CD4-positive, alpha-beta T cell treated with Interleukin-4 for 4 hours (primary cell): ENCODE data around the gene TLR6.
A peak's percentile ranks its signal among the peaks of the same experiment; 100 is the strongest.
"Not testable (repeated sequence)": the region's sequence is repeated elsewhere in the genome, so short reads cannot be mapped to it uniquely, and the experiment has no call there.

ENCODE experiments used
- DNase-seq: peaks from one replicate; pipeline ENCODE4 v3.0.0-alpha.2; 2020

The TLR6 gene

DNA sequence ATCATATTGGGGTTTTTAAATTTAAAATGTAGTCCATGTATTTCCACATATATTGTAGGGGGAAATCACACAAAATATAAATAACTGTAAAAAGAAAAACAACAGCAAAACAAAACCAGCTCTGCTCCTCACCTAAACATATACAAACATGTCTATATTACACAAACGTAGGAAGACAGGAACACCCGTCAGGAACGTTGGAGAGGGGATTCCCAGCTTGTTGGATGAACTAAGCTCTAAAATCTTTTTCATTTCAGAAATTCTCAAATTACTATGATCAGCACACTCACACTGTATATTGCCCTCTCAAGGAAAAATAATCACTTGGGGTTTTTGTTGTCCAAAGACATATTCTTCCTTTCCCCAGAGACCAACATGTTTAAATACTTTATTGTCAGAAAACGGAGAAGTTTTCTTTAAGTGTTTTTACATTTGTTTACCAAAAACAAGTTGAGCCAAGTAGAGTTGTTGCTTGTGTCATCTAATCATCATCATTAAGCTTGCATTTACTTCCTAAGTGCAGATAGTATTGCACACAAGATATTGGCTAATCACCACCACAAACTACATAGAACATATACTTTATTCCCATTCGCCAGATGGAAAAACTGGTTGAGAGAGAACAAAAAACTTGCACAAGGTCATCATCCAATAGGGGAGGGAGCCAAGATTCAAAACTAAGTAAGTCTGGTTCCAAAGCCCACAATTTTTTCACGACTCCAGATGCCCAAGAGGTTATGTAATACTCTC, 71.4 kb downstream of the TLR6 start:
- DNase-seq: no peak

DNA sequence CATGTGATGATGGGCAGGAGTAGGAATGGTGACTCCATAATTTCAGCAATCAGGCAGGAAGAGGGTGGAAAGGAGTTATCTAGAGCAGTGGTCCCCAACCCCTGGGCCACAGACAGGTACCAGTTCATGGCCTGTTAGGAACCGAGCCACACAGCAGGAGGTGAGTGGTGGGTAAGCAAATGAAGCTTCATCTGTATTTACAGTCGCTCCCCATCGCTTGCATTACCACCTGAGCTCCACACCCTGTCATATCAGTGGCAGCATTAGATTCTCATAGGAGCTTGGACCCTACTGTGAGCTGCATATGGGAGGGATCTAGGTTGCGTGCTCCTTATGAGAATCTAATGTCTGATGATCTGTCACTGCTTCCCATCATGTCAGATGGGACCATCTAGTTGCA, 72.5 kb downstream of the TLR6 start:
- DNase-seq: no peak

DNA sequence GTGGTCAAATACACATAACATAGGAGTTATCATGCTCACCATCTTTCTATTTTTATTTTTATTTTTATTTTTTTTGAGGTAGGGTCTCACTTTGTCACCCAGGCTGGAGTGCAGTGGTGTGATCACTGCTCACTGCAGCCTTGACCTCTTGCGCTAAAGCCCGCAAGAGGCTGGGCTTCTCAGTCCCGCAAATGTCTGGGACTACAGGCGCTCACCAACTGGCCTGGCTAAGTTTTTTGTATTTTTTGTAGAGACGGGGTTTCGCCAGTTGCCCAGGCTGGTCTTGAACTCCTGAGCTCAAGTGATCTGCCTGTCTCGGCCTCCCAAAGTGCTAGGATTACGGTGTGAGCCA, 73.5 kb downstream of the TLR6 start:
- no peak for DNase-seq

DNA sequence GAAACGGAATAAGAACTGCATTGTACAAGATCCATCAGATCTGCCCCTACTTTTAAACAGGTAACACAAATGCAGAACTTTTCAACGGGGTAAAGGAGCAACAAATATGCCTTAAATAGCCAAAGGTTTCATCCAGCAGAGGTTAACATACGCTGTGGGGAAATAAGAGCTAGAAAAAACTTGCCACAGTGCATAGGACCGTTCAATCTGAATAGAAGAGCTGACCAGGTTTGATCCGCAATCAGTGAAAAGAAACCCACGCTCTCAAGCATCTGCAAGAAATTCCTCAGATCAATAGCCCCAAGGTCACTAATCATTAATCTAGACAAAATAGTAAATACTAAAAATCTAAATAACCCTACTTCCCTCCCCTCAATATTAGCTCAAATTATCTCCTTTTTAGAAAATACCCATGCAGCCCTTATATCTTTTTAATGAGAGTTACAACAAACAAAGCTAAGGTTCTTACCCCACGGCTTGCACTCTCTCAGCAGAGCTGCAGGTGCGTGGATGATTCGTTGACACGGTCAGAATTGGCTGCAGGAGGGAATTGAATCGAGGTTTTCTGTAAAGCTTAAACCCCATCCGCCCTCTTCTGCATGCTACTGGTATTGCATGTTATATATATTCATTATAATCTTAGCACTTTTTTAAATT, 74.0 kb downstream of the TLR6 start, which contains the start of gene TLR10:
Gene TLR10 (minus strand): TSS at position 539 of the 657 bp plus-strand sequence. CDS start 7,400 bp downstream, outside the sequence.
- DNase-seq: peak; percentile 63

DNA sequence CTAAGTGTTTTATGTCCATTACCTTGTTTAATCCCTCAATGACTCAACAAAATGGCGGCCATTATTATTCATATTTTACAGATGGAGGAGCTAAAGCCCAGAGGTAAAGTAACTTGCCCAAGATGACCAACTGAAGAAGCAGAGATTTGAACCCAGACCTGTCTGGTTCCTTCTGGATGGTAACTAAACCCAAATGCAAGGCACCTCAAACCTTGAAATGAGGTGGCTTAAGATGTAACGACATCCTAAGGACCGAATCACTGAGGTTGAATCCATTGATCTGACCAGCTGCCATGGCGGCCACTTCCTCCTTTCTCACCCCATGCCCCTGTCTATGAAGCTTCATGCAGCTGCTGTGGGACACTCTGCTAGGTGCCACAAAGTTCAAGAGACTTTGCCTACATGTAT, 74.8 kb downstream of the TLR6 start:
- no peak for DNase-seq

DNA sequence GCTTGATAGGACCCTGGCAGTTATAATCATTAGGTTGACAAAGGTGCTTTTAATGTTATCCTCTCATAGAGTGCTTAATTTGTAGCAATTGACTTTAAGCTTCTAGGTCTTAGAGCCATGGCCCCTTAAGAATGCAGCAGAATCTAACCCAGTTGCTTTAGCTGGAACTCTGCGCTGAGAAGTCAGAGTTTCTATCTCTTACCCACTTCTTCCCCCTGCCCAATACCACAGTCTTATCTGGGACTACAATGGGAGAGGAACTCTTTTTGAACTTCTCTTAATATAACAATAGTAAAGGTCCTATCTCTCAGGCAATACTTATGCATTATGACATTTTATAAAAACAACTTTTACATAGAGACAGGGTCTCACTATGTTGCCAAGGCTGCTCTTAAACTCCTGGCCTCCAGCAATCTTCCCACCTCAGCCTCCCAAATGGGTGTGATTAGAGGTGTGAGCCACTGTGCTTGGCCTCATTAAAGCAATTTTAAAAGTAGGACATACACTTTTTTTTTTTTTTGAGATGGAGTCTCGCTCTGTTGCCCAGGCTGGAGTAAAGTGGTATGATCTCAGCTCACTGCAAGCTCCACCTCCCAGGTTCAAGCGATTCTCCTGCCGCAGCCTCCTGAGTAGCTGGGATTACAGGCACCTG, 75.7 kb downstream of the TLR6 start:
- DNase-seq: no peak

DNA sequence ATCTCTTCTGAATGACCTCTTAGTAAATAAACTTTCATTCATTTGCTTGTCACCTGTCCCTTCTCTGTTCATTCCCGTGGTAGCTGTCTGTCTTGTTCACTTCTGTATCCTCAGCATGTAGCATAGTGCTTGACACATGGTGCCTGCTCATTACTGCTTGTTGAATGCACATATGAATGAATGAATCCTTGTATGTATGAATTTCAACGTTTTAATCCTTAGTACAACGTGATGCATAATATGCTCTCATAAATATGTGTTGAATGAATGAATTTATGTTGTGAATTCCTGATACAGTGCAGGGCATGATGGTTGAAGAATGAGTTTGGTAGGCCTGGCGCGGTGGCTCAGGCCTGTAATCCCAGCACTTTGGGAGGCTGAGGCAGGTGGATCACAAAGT, 76.8 kb downstream of the TLR6 start:
- DNase-seq: no peak

DNA sequence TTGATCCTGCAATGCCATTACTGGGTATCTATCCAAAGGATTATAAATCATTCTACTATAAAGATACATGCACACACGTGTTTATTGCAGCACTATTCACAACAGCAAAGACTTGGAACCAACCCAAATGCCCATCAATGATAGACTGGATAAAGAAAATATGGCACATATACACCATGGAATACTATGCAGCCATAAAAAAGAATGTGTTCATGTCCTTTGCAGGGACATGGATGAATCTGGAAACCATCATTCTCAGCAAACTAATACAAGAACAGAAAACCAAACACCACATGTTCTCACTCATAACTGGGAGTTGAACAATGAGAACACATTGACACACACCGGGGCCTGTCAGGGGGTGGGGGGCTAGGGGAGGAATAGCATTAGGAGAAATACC, 78.7 kb downstream of the TLR6 start:
- DNase-seq: not testable (repeated sequence)

DNA sequence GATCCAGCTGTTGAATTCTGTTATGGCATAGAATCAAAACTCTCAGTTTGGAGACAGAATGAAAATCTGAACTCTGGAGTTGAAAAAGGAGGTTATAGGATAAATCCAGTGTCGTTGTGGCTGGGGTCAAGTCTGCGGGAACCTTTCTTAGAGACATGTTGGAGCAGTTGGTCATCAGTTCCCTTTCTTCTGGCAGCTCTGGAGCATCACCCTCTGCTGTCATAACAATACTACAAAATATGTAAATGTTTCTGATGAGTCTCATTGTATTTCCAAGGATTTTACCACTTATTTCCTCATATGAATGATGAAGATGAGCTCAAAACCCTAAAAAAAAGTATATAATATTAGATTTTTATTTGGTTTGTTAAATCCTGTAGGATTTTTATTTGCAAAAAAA, 81.3 kb downstream of the TLR6 start:
- no peak for DNase-seq

DNA sequence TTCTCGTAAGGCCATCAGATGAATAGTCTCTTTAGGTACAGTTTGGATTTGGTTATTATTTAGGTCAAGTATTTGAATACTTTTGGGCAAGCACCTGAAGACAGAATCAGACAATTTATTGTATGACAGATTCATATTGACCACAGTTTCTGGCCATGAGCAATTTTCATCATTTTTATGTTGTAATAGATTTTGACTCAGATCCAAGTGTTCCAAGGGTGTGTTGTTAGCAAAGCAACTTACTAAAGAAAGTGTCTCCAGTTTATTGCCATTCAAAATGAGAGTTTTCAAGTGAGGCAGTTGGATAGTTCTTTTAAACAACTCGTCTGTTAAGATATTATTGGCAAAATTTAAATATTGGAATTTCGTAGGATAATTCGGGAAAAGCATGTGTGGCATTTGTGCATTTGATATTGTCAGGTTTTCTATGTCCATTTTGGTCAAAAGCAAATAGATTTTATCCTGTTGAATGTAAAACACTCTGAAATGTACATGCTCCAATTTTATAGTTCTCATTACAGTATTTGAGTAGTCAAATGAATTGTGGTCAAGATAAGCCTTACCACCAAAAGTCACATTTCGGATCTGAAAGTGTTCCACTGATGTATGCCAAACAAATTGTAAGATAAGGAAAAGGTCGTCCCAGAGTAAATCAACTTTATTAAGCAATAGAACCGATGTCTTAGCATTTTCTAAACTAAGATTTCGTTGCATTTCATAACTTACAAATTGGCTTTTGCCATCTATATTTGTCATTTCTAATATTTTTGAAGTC, 82.2 kb downstream of the TLR6 start:
- no peak for DNase-seq
